ENCODE results near the gene FAM200B. TPM values are rescaled to one million over a fixed set of nuclear protein-coding genes. Genes with fewer than 3 reads are reported as not detected.

FAM200B gene
- total and polyA plus RNA-seq, 2 of the 4 experiments (the other 2 are of a cell fraction): 16.7 to 18.5 TPM

DNA sequence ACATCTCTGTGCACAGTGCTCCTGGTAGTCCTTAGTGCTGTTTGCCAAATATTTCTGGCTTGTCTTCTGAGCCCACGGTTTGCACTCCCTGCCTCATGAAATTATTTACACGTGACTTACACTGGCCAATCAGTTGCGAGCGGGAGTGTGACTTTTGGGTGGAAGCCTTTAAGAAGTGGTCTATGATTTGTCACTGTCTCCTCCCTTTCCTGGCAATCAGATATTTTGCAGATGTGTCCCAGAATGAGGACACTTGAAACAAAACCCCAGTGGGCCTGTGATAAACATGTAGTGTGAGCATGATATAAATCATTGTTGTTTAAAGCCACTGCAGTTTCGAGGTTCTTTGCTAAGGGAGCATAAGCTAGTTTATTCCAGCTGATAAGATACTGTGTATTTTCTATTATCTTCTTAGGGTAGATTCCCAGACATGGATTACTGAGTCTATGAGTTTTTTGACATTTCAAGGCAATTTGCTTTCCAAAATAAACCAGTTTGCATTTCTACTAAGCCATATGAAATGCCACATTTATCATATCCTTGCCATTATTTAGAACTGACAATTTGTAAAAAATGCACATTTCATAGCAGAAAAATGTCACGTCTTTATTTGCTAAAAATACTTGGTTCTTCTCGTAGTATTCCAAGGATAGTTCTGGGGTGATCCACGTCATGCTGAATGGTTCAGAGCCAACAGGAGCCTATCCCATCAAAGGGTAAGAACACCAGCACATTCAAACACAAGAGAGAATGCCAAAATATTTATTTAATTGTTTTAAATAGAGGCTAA is 33.2 kb downstream of the FAM200B start:
- Histone ChIP-seq H3K56ac (ENCODE audit: extremely low read depth, insufficient read depth, low read length) (no peak overlapping the region), H4K8ac (ENCODE audit: low read depth in 2 of 2, low read length in 2 of 2) (0 out of 4 replicates have a peak overlapping the region, but pooled peaks of 1 of the 2 experiments have one; percentile 1), H4K5ac (ENCODE audit: low read depth, low read length) (no peak overlapping the region), H2AFZ (replicated peaks; ENCODE audit: low read length, poor library complexity) (no peak overlapping the region), H3K4me1 (ENCODE audit: control insufficient read depth, insufficient read depth, low read length) (peaks cover 18% of the 10 kb centered on the region), H3K14ac (replicated peaks; ENCODE audit: low read depth, low read length) (no peak overlapping the region), H3K4me2 (ENCODE audit: low read depth, low read length) (no peak overlapping the region), H3K9me1 (ENCODE audit: insufficient read depth, low read length) (peaks cover 10% of the 10 kb centered on the region), H2BK15ac (ENCODE audit: low read depth, low read length) (no peak overlapping the region), H3K18ac (ENCODE audit: low read depth, low read length) (no peak overlapping the region), H3K9ac (ENCODE audit: low read depth, low read length) (no peak overlapping the region), H4K91ac (ENCODE audit: insufficient read depth, low read depth, low read length) (no peak overlapping the region; the same call in 1 of the 2 replicates), H3K23ac (ENCODE audit: low read depth, low read length) (no peak overlapping the region), H3K4ac (ENCODE audit: low read depth, low read length) (peak overlapping the region; percentile 15; the same call in 1 of the 2 replicates), H3K79me1 (ENCODE audit: low read depth in 1 of 2, low read length in 2 of 2) (0 out of 4 replicates have a peak, but pooled peaks cover 0 to 4% of the 10 kb centered on the region in 2 experiments), H3K36me3 (ENCODE audit: control insufficient read depth, insufficient read depth, low read length) (no peaks in the 10 kb centered on the region; the same call in 1 of the 2 replicates), H3K4me3 (ENCODE audit: insufficient read depth, low read depth, low read length) (no peak overlapping the region), H3K27ac (ENCODE audit: insufficient read depth, low read length) (no peak overlapping the region), H4K20me1 (ENCODE audit: insufficient read depth, low read length) (no peaks in the 10 kb centered on the region), H2BK5ac (ENCODE audit: low read depth, low read length, poor library complexity, severe bottlenecking) (no peak overlapping the region), H2BK120ac (ENCODE audit: low read depth, low read length) (0 out of 2 replicates have a peak overlapping the region, but pooled peaks have one; percentile 16), H3K9me3 (ENCODE audit: control insufficient read depth, insufficient read depth, low read length) (no peaks in the 10 kb centered on the region), H2BK20ac (ENCODE audit: low read depth, low read length) (no peak overlapping the region), H3K27me3 (ENCODE audit: control insufficient read depth, insufficient read depth, low read length) (no peaks in the 10 kb centered on the region), H2AK9ac (replicated peaks; ENCODE audit: low read depth, low read length, poor library complexity) (no peak overlapping the region), H2AK5ac (ENCODE audit: low read depth, low read length) (0 out of 2 replicates have a peak overlapping the region, but pooled peaks have one; percentile 31)
- dilution Hi-C loops (cut with HindIII; ENCODE audit: low sequenced_read_pairs, unreplicated experiment): no loop called here
- DNase-seq (peak; percentile 42), ATAC-seq (ENCODE audit: low read depth) (peak; percentile 16; the same call in 1 of the 2 replicates)
- BruUV-seq (replicated peaks): no TSS peak
- ChIA-PET CTCF (interaction anchor here (0.6 kb wide), 1 partner anchor 147 kb away, joined by 3 read pairs; no protein-coding TSS in a partner anchor), POLR2A (ENCODE audit: unreplicated experiment) (no interaction called here)
- no CpG with 5 or more reads among the region's 8 CpGs for WGBS, 2 experiments (ENCODE audit: extremely low coverage in 2 of 2, insufficient read length in 1 of 2)
- intact Hi-C loops (cut with micrococcal nuclease): no loop called here
- in situ Hi-C loops (cut with MboI; ENCODE audit: low sequenced_read_pairs): no loop called here
- no peak for TF ChIP-seq BHLHE40 (IDR thresholded peaks at IDR 0.05; ENCODE audit: low read depth, low read length)
- TF ChIP-seq MAZ (IDR thresholded peaks at IDR 0.05; ENCODE audit: borderline replicate concordance, low read depth, low read length): no peak
- TF ChIP-seq, protein P1, sequence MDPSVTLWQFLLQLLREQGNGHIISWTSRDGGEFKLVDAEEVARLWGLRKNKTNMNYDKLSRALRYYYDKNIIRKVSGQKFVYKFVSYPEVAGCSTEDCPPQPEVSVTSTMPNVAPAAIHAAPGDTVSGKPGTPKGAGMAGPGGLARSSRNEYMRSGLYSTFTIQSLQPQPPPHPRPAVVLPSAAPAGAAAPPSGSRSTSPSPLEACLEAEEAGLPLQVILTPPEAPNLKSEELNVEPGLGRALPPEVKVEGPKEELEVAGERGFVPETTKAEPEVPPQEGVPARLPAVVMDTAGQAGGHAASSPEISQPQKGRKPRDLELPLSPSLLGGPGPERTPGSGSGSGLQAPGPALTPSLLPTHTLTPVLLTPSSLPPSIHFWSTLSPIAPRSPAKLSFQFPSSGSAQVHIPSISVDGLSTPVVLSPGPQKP (IDR thresholded peaks at IDR 0.05; ENCODE audit: borderline replicate concordance, low read depth, low read length): no peak
- no peak for TF ChIP-seq MXI1 (IDR thresholded peaks at IDR 0.05; ENCODE audit: borderline replicate concordance, low read depth, low read length)
- TF ChIP-seq, protein P2, sequence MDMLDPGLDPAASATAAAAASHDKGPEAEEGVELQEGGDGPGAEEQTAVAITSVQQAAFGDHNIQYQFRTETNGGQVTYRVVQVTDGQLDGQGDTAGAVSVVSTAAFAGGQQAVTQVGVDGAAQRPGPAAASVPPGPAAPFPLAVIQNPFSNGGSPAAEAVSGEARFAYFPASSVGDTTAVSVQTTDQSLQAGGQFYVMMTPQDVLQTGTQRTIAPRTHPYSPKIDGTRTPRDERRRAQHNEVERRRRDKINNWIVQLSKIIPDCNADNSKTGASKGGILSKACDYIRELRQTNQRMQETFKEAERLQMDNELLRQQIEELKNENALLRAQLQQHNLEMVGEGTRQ (IDR thresholded peaks at IDR 0.05; ENCODE audit: low read depth, low read length): peak; percentile 59
- TF ChIP-seq RFX5 (IDR thresholded peaks at IDR 0.05; ENCODE audit: low read depth, low read length): no peak

All from IMR-90 (cell line).